ENCODE data around the gene MYBPC1.

GRCh38 chr12:101598483-101598882, 3.7 kb downstream of the MYBPC1 start:
- no peak for TF ChIP-seq BHLHE40 (IDR thresholded peaks at IDR 0.05; ENCODE audit: borderline replicate concordance)
- TF ChIP-seq ZNF384 (IDR thresholded peaks at IDR 0.05): no peak
- TF ChIP-seq LEF1 (IDR thresholded peaks at IDR 0.05; ENCODE audit: borderline replicate concordance): no peak
- TF ChIP-seq SP1 (IDR thresholded peaks at IDR 0.05): no peak
- no peak for TF ChIP-seq L3MBTL2 (conservative IDR thresholded peaks at IDR 0.05)
- no peak for TF ChIP-seq ELF4 (IDR thresholded peaks at IDR 0.05)
- TF ChIP-seq ARNT (IDR thresholded peaks at IDR 0.05): no peak
- no peak for TF ChIP-seq FOXK2 (IDR thresholded peaks at IDR 0.05)
- TF ChIP-seq TARDBP (IDR thresholded peaks at IDR 0.05): no peak
- TF ChIP-seq NFRKB (IDR thresholded peaks at IDR 0.05): no peak
- TF ChIP-seq FOXA1 (IDR thresholded peaks at IDR 0.05): no peak
- no peak for TF ChIP-seq PKNOX1 (IDR thresholded peaks at IDR 0.05)

Measured in HEK293T (cell line).